T-helper 17 cell (primary cell): ENCODE data around the gene SCYGR3. TPM values are rescaled to one million over a fixed set of nuclear protein-coding genes. Genes with fewer than 3 reads are reported as not detected.
"Not testable (repeated sequence)": the region's sequence is repeated elsewhere in the genome, so short reads cannot be mapped to it uniquely, and the experiment has no call there.

Experiments
- ATAC-seq: fragments of 150-1000 bp; cut with Tn5 transposase; 2 replicates; pipeline ENCODE4 v1.10.0; 2021; ENCODE audit warnings: mild to moderate bottlenecking, moderate library complexity
- DNase-seq, 3 donors: peaks; one replicate each; pipeline versions ENCODE4 v3.0.0 to v3.0.0-alpha.2; 2020 to 2021
- H3K9me3 ChIP-seq: one replicate; pipeline ENCODE4 v1.7.0; 2013; ENCODE audit warnings: low read length, mild to moderate bottlenecking; ENCODE audit not compliant: control insufficient read depth, poor library complexity, severe bottlenecking
- H3K27ac Mint-ChIP-seq: one replicate; pipeline ENCODE4 v1.8.0; 2022; ENCODE audit warnings: mild to moderate bottlenecking, moderate library complexity, mixed read lengths
- H3K27me3 Mint-ChIP-seq: one replicate; pipeline ENCODE4 v1.8.0; 2022; ENCODE audit warnings: mixed read lengths
- H3K36me3 Mint-ChIP-seq: one replicate; pipeline ENCODE4 v1.8.0; 2022; ENCODE audit warnings: low read depth, mixed read lengths
- H3K4me1 Mint-ChIP-seq: one replicate; pipeline ENCODE4 v1.8.0; 2022; ENCODE audit warnings: mild to moderate bottlenecking, mixed read lengths
- H3K4me3 Mint-ChIP-seq: one replicate; pipeline ENCODE4 v1.8.0; 2022; ENCODE audit warnings: mild to moderate bottlenecking, moderate library complexity, mixed read lengths
- total RNA-seq, 4 donors: library from RNA in 2 of 4; stranded (reverse) in 2 of 4; gene quantifications; one replicate each; pipeline ENCODE4 v1.2.3 and lab custom pipeline; 2022 to 2026

The SCYGR3 gene
- total RNA-seq, 2 donors from 2014 or later, result not detected

DNA sequence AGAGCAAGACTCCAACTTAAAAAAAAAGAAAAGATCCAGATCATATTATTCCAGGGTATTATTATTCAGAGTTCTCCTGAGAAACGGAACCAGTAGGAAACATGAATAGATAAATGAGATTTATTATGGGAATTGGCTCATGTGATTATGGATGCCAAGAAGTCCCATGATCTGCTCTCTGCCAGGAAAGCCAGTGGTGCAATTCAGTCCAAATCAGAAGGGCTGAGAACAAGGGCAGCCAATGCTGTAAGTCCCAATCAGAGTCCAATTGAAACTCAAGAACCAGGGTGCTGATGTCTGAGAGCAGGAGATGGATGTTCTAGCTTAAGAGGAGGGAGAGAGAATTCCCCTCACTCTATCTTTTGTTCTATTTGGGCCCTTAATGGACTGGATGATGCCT is 8.2 kb downstream of the SCYGR3 start:
- H3K4me3 Mint-ChIP-seq, result no peak overlapping the region
- peaks cover 9% of the 10 kb centered on the region for H3K4me1 Mint-ChIP-seq
- peaks cover 66% of the 10 kb centered on the region for H3K27me3 Mint-ChIP-seq
- DNase-seq (no peak), ATAC-seq (no peak)
- H3K36me3 Mint-ChIP-seq, result no peaks in the 10 kb centered on the region
- H3K9me3 ChIP-seq, result no peaks in the 10 kb centered on the region
- H3K27ac Mint-ChIP-seq, result no peak overlapping the region

GRCh38 chr2:227602358-227602757 is 12.3 kb downstream of the SCYGR3 start:
- H3K27me3 Mint-ChIP-seq, result peaks cover 68% of the 10 kb centered on the region
- ATAC-seq, result no peak
- H3K9me3 ChIP-seq, result no peaks in the 10 kb centered on the region
- no peak overlapping the region for H3K27ac Mint-ChIP-seq
- DNase-seq, result no peak
- H3K36me3 Mint-ChIP-seq, result no peaks in the 10 kb centered on the region
- no peaks in the 10 kb centered on the region for H3K4me1 Mint-ChIP-seq
- no peak overlapping the region for H3K4me3 Mint-ChIP-seq

GRCh38 chr2:227598835-227599503 is 15.7 kb downstream of the SCYGR3 start, which contains the start of gene SCYGR2:
SCYGR2 (plus strand) TSS chr2:227598893; CDS start chr2:227598893, 0 bp downstream.
- not testable (repeated sequence) for ATAC-seq, H3K27ac Mint-ChIP-seq, H3K4me3 Mint-ChIP-seq, H3K4me1 Mint-ChIP-seq, H3K36me3 Mint-ChIP-seq, H3K9me3 ChIP-seq, DNase-seq
- H3K27me3 Mint-ChIP-seq, result peaks cover 59% of the 10 kb centered on the region

GRCh38 chr2:227597998-227598397 is 16.6 kb downstream of the SCYGR3 start:
- Mint-ChIP-seq H3K4me1 (peaks cover under 1% of the 10 kb centered on the region), H3K4me3 (no peak overlapping the region), H3K27ac (no peak overlapping the region), H3K27me3 (peaks cover 58% of the 10 kb centered on the region), H3K36me3 (no peaks in the 10 kb centered on the region)
- no peak for ATAC-seq
- no peaks in the 10 kb centered on the region for H3K9me3 ChIP-seq
- DNase-seq, result no peak

DNA sequence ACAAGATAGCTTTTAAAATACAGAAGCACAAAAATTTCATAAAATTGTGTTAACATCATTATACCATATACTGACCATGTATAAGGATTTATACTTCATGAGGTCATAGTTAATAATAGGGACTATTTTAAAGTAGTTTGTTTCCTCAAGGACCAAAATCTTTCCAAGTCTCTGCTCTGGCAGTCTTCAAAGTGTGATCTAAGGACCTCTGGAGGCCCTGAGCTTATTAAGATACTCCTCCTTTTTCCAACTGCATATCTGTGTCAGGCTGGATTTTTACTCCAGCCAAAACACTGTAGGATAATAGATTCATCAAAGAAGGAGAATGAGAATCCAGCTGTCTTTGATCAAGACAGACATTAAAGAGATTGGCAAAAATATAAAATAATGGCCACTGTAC is 17.6 kb downstream of the SCYGR3 start:
- Mint-ChIP-seq H3K27me3 (peaks cover 57% of the 10 kb centered on the region), H3K4me3 (no peak overlapping the region), H3K4me1 (peaks cover 2% of the 10 kb centered on the region), H3K36me3 (no peaks in the 10 kb centered on the region), H3K27ac (no peak overlapping the region)
- ATAC-seq (no peak), DNase-seq (no peak)
- H3K9me3 ChIP-seq, result no peaks in the 10 kb centered on the region

- H3K9me3 ChIP-seq, result no peaks in the 10 kb centered on the region
- H3K36me3 Mint-ChIP-seq, result no peaks in the 10 kb centered on the region
- H3K27me3 Mint-ChIP-seq, result peaks cover 45% of the 10 kb centered on the region
- no peak for ATAC-seq
- H3K27ac Mint-ChIP-seq, result no peak overlapping the region
- DNase-seq, result no peak
- peaks cover 2% of the 10 kb centered on the region for H3K4me1 Mint-ChIP-seq
- no peak overlapping the region for H3K4me3 Mint-ChIP-seq
Measured at GRCh38 chr2:227595797-227596196, 18.8 kb downstream of the SCYGR3 start.

GRCh38 chr2:227592694-227593387 is 21.8 kb downstream of the SCYGR3 start:
- H3K27me3 Mint-ChIP-seq, result peaks cover 43% of the 10 kb centered on the region
- no peak overlapping the region for H3K27ac Mint-ChIP-seq
- ATAC-seq (no peak), DNase-seq (no peak)
- no peaks in the 10 kb centered on the region for H3K9me3 ChIP-seq
- no peak overlapping the region for H3K4me3 Mint-ChIP-seq
- no peaks in the 10 kb centered on the region for H3K36me3 Mint-ChIP-seq
- peaks cover 2% of the 10 kb centered on the region for H3K4me1 Mint-ChIP-seq

GRCh38 chr2:227582369-227582768 is 32.3 kb downstream of the SCYGR3 start:
- no peaks in the 10 kb centered on the region for H3K4me1 Mint-ChIP-seq
- ATAC-seq (no peak), DNase-seq (no peak)
- peaks cover 6% of the 10 kb centered on the region for H3K36me3 Mint-ChIP-seq
- H3K27ac Mint-ChIP-seq, result no peak overlapping the region
- H3K4me3 Mint-ChIP-seq, result no peak overlapping the region
- H3K9me3 ChIP-seq, result no peaks in the 10 kb centered on the region
- H3K27me3 Mint-ChIP-seq, result peaks cover 49% of the 10 kb centered on the region

GRCh38 chr2:227579791-227580190 is 34.8 kb downstream of the SCYGR3 start:
- DNase-seq, result no peak
- H3K4me1 Mint-ChIP-seq, result no peaks in the 10 kb centered on the region
- peaks cover 6% of the 10 kb centered on the region for H3K36me3 Mint-ChIP-seq
- peaks cover 53% of the 10 kb centered on the region for H3K27me3 Mint-ChIP-seq
- H3K9me3 ChIP-seq, result no peaks in the 10 kb centered on the region
- no peak overlapping the region for H3K27ac Mint-ChIP-seq
- no peak for ATAC-seq
- H3K4me3 Mint-ChIP-seq, result no peak overlapping the region

DNA sequence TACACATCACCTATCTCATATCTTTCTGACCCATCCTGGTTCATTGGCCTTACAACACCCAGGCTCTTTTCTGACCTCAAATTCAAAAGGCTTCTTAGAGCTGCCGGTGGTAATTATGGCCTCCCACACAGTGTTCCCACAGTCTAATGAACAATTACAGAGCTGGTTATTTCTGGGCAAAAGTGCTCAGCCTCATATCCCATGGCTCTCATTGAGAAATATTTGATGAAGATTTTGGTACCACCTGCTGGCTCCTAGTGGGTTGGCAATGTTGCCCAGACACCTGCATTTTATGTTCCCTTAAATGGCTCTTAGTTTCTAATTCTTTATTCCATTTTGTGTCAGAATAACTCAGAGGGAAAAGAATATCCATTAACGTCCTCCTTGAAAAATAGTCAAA is 36.0 kb downstream of the SCYGR3 start:
- Mint-ChIP-seq H3K4me1 (no peaks in the 10 kb centered on the region), H3K4me3 (no peak overlapping the region), H3K36me3 (peaks cover 4% of the 10 kb centered on the region), H3K27me3 (peaks cover 50% of the 10 kb centered on the region), H3K27ac (no peak overlapping the region)
- H3K9me3 ChIP-seq, result no peaks in the 10 kb centered on the region
- DNase-seq (no peak), ATAC-seq (no peak)

GRCh38 chr2:227577555-227577954 is 37.1 kb downstream of the SCYGR3 start:
- H3K27ac Mint-ChIP-seq, result no peak overlapping the region
- H3K4me3 Mint-ChIP-seq, result no peak overlapping the region
- DNase-seq (no peak), ATAC-seq (no peak)
- peaks cover 50% of the 10 kb centered on the region for H3K27me3 Mint-ChIP-seq
- peaks cover 3% of the 10 kb centered on the region for H3K36me3 Mint-ChIP-seq
- no peaks in the 10 kb centered on the region for H3K9me3 ChIP-seq
- H3K4me1 Mint-ChIP-seq, result no peaks in the 10 kb centered on the region

DNA sequence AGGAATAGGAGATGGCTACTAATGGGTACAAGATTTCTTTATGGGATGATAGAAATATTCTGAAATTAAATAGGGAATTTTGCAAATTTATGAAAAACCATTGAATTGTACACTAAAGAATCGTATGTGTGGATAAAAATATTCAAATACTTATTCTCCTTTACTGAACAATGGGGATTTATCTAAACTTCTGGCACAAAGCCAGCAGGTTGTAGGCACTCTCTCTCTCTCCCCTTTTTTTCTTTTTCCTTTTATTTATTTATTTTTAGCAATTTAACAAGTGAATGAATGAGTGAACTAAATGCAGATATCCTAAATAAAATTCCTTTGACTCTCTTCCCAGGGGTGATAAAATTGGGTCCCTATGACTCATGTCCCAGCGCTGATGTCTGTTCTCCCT is 37.8 kb downstream of the SCYGR3 start:
- Mint-ChIP-seq H3K27ac (no peak overlapping the region), H3K4me3 (no peak overlapping the region), H3K27me3 (peaks cover 50% of the 10 kb centered on the region), H3K4me1 (no peaks in the 10 kb centered on the region), H3K36me3 (peaks cover 3% of the 10 kb centered on the region)
- no peak for DNase-seq
- H3K9me3 ChIP-seq, result no peaks in the 10 kb centered on the region
- no peak for ATAC-seq

- Mint-ChIP-seq H3K27ac (no peak overlapping the region), H3K36me3 (peaks cover 3% of the 10 kb centered on the region), H3K4me3 (no peak overlapping the region), H3K4me1 (no peaks in the 10 kb centered on the region), H3K27me3 (peaks cover 47% of the 10 kb centered on the region)
- ATAC-seq, result no peak
- no peaks in the 10 kb centered on the region for H3K9me3 ChIP-seq
- DNase-seq, result no peak
Measured at GRCh38 chr2:227576110-227576509, 38.5 kb downstream of the SCYGR3 start.

DNA sequence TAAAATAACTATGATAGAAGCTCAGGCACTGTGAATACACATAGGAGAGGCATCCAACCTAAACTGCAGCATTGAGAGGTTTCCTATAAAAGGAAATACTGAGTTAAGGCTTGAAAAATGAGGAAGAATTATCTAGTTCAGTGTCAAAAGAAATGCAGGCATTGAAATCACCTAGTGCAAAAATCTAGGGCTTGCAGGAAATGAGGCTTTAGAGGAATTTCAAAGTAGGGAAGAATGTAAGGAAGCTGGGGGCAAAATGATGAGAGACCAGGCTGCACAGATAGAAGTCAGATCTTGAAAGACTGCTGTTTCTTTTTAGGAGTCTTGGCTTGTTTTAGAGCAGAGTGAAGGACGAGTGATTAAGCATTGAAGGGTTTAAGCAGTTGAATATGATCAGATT is 44.0 kb downstream of the SCYGR3 start:
- Mint-ChIP-seq H3K36me3 (no peaks in the 10 kb centered on the region), H3K4me1 (peaks cover 8% of the 10 kb centered on the region), H3K27me3 (peaks cover 6% of the 10 kb centered on the region), H3K27ac (peak overlapping the region; percentile 65), H3K4me3 (no peak overlapping the region)
- H3K9me3 ChIP-seq, result no peaks in the 10 kb centered on the region
- ATAC-seq, result no peak
- DNase-seq, result no peak
